B cell (primary cell): ENCODE results near the gene SPACA5B. TPM values are rescaled to one million over a fixed set of nuclear protein-coding genes. Genes with fewer than 3 reads are reported as not detected.
"Not testable (repeated sequence)": the region's sequence is repeated elsewhere in the genome, so short reads cannot be mapped to it uniquely, and the experiment has no call there.

ENCODE experiments used
- ATAC-seq: fragments of 200-7000 bp; cut with Tn5 transposase; one replicate; pipeline ENCODE4 v1.10.0; 2021; ENCODE audit warnings: low read depth, mild to moderate bottlenecking, moderate number of reproducible peaks, moderate library complexity
- CTCF ChIA-PET: fragments of 350-600 bp; sonication (Branson Sonifier 250); formaldehyde crosslinking; loops from one replicate; lab custom pipeline; 2021; ENCODE audit warnings: antibody characterized with exemption, inconsistent platforms; lab: Charles Lee
- POLR2A ChIA-PET: fragments of 350-600 bp; sonication (Branson Sonifier 250); formaldehyde crosslinking; loops from one replicate; lab custom pipeline; 2021; ENCODE audit warnings: antibody characterized with exemption; lab: Charles Lee
- DNase-seq: peaks from one replicate; pipeline ENCODE4 v3.0.0; 2013
- H2AFZ ChIP-seq: 2 replicates; pipeline ENCODE4 v1.6.1; 2012; ENCODE audit warnings: mild to moderate bottlenecking, low read depth, low read length; ENCODE audit not compliant: insufficient read depth, poor library complexity, severe bottlenecking
- H3K27ac ChIP-seq, 2 donors: 1 replicate in 1 of 2; 2 replicates in 1 of 2; pipeline ENCODE4 v1.5.1; 2012 to 2013; ENCODE audit warnings: low read length in 2 of 2, mild to moderate bottlenecking in 2 of 2, moderate library complexity in 1 of 2
- H3K27me3 ChIP-seq, 4 experiments: fragments of 200-600 bp in 1 of 4; sonication (generic) in 1 of 4; replicated peaks in 1 of 4; 1 replicate in 2 of 4; 2 replicates in 2 of 4; pipeline versions ENCODE4 v1.6.1 to v1.7.0; 2013 to 2016; ENCODE audit warnings: low read length in 3 of 4, mild to moderate bottlenecking in 2 of 4, mixed read lengths in 1 of 4, moderate library complexity in 1 of 4; ENCODE audit not compliant: insufficient read depth in 4 of 4, control insufficient read depth in 3 of 4; ENCODE audit errors: control extremely low read depth in 1 of 4
- H3K36me3 ChIP-seq, 2 experiments: replicated peaks in 1 of 2; 1 replicate in 1 of 2; 2 replicates in 1 of 2; pipeline versions ENCODE4 v1.6.1 to v1.7.1; 2013; ENCODE audit warnings: low read length in 1 of 2; ENCODE audit not compliant: insufficient read depth in 2 of 2, control insufficient read depth in 1 of 2; ENCODE audit errors: control extremely low read depth in 1 of 2, extremely low read depth in 1 of 2
- H3K4me1 ChIP-seq, 2 donors: fragments of 200-600 bp in 1 of 2; sonication (generic) in 1 of 2; 1 replicate in 1 of 2; 2 replicates in 1 of 2; pipeline versions ENCODE4 v1.5.1 to v1.6.1; 2013 to 2017; ENCODE audit warnings: low read length in 2 of 2; ENCODE audit not compliant: control insufficient read depth in 2 of 2, insufficient read depth in 2 of 2
- H3K4me2 ChIP-seq: replicated peaks from 2 replicates; pipeline ENCODE3; 2012; ENCODE audit warnings: mild to moderate bottlenecking, low read depth, low read length; ENCODE audit not compliant: poor library complexity, severe bottlenecking
- H3K4me3 ChIP-seq, 5 experiments: fragments of 200-600 bp in 1 of 5; sonication (generic) in 1 of 5; 1 replicate in 3 of 5; 2 replicates in 2 of 5; pipeline versions ENCODE4 v1.5.1 to v1.7.0; 2011 to 2016; ENCODE audit warnings: low read length in 4 of 5, mild to moderate bottlenecking in 4 of 5, low read depth in 2 of 5, control low read depth in 1 of 5, moderate library complexity in 1 of 5; ENCODE audit not compliant: insufficient read depth in 1 of 5; ENCODE audit errors: control extremely low read depth in 1 of 5, extremely low read depth in 1 of 5
- H3K79me2 ChIP-seq: fragments of 200-600 bp; sonication (generic); one replicate; pipeline ENCODE4 v1.6.0; 2016; ENCODE audit warnings: low read length; ENCODE audit not compliant: control insufficient read depth, insufficient read depth
- H3K9ac ChIP-seq: fragments of 200-600 bp; sonication (generic); 2 replicates; pipeline ENCODE4 v1.6.1; 2017; ENCODE audit warnings: mild to moderate bottlenecking, low read length, moderate library complexity
- H3K9me3 ChIP-seq, 3 donors: one replicate each; pipeline versions ENCODE4 v1.6.1 to v1.7.1; 2013; ENCODE audit warnings: low read length in 2 of 3; ENCODE audit not compliant: control insufficient read depth in 2 of 3, insufficient read depth in 1 of 3; ENCODE audit errors: control extremely low read depth in 1 of 3
- H4K20me1 ChIP-seq: 2 replicates; pipeline ENCODE4 v1.6.0; 2012; ENCODE audit warnings: mild to moderate bottlenecking, low read length; ENCODE audit not compliant: insufficient read depth, control insufficient read depth, poor library complexity, severe bottlenecking
- H3K27ac Mint-ChIP-seq: one replicate; pipeline ENCODE4 v1.8.0; 2021; ENCODE audit warnings: mixed read lengths
- H3K27me3 Mint-ChIP-seq: one replicate; pipeline ENCODE4 v1.8.0; 2021; ENCODE audit warnings: mixed read lengths
- H3K4me1 Mint-ChIP-seq: one replicate; pipeline ENCODE4 v1.8.0; 2021; ENCODE audit warnings: mixed read lengths
- H3K4me3 Mint-ChIP-seq: one replicate; pipeline ENCODE4 v1.8.0; 2021; ENCODE audit warnings: mixed read lengths
- H3K9me3 Mint-ChIP-seq: one replicate; pipeline ENCODE4 v1.8.0; 2022; ENCODE audit warnings: mixed read lengths; ENCODE audit not compliant: insufficient read depth
- EZH2 ChIP-seq: IDR thresholded peaks from 2 replicates; pipeline ENCODE4 v1.6.1; 2012; ENCODE audit warnings: borderline replicate concordance, low read depth, mild to moderate bottlenecking, moderate library complexity, low read length; ENCODE audit not compliant: insufficient read depth, poor library complexity, severe bottlenecking
- WGBS: methylation state at CpG from one replicate; pipeline ENCODE4 v1.1.5; 2013; ENCODE audit warnings: missing lambda C conversion rate; ENCODE audit not compliant: insufficient coverage; 5-methylcytosine and 5-hydroxymethylcytosine counted together
- intact Hi-C: fragments of 100-400 bp; cut with micrococcal nuclease; formaldehyde crosslinking; loops from one replicate; pipeline ENCODE4 v1.10.0; 2022
- polyA plus RNA-seq: library from polyadenylated mRNA; depleted of rRNA; stranded (reverse); fragments of >200 nt; gene quantifications from 2 replicates; pipeline ENCODE4 v1.2.3, GENCODE V29; 2012
- total RNA-seq, 2 donors: library from RNA; stranded (reverse); fragments of 120-200 nt in 1 of 2; gene quantifications; 1 replicate in 1 of 2; 2 replicates in 1 of 2; pipeline versions ENCODE4 v1.2.3 to v1.2.4, GENCODE V29; 2013 to 2022
- TF ChIP-seq, protein P1 (sequence below): fragments of 200-600 bp; IDR thresholded peaks from one replicate; pipeline ENCODE4 v1.8.0; 2022; ENCODE audit warnings: antibody characterized with exemption, mild to moderate bottlenecking

Gene SPACA5B
- total and polyA plus RNA-seq, 2 donors (not counting 1 experiment from before 2014, with no cell fraction given) = not detected

DNA sequence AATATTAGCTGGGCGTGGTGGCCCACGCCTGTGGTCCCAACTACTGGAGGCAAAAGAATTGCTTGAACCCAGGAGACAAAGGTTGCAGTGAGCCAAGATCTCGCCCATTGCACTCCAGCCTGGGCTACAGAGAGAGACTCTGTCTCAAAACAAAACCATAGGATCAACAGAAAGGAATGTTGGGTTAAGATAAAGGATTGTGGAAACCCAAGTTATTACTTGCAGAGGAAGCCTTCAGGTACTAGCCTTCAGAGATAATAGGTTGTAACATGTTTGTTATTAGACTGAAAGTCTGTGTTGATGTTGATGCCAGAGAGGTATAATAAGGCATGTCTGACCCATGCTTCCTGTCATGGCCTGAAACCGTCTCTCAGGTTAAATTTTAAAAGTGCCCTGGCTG is 49.3 kb downstream of the SPACA5B start:
- Mint-ChIP-seq H3K4me3 (no peak overlapping the region), H3K27ac (no peak overlapping the region), H3K9me3 (no peaks in the 10 kb centered on the region), H3K4me1 (no peaks in the 10 kb centered on the region), H3K27me3 (peaks cover 2% of the 10 kb centered on the region)
- ChIA-PET POLR2A (no interaction called here), CTCF (no interaction called here)
- Histone ChIP-seq H3K79me2 (no peaks in the 10 kb centered on the region), H3K27me3 (no peaks in the 10 kb centered on the region), H3K27ac (no peak overlapping the region), H4K20me1 (no peaks in the 10 kb centered on the region), H2AFZ (no peak overlapping the region), H3K9ac (no peak overlapping the region), H3K4me1 (no peaks in the 10 kb centered on the region), H3K4me3 (no peak overlapping the region), H3K36me3 (no peaks in the 10 kb centered on the region), H3K9me3 (no peaks in the 10 kb centered on the region), H3K4me2 (no peak overlapping the region)
- 100% methylated on average over 2 of the region's 4 CpGs for WGBS
- intact Hi-C loops = no loop called here
- TF ChIP-seq EZH2 = no peak
- TF ChIP-seq, protein P1, sequence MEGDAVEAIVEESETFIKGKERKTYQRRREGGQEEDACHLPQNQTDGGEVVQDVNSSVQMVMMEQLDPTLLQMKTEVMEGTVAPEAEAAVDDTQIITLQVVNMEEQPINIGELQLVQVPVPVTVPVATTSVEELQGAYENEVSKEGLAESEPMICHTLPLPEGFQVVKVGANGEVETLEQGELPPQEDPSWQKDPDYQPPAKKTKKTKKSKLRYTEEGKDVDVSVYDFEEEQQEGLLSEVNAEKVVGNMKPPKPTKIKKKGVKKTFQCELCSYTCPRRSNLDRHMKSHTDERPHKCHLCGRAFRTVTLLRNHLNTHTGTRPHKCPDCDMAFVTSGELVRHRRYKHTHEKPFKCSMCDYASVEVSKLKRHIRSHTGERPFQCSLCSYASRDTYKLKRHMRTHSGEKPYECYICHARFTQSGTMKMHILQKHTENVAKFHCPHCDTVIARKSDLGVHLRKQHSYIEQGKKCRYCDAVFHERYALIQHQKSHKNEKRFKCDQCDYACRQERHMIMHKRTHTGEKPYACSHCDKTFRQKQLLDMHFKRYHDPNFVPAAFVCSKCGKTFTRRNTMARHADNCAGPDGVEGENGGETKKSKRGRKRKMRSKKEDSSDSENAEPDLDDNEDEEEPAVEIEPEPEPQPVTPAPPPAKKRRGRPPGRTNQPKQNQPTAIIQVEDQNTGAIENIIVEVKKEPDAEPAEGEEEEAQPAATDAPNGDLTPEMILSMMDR = no peak
- DNase-seq (no peak), ATAC-seq (no peak)

DNA sequence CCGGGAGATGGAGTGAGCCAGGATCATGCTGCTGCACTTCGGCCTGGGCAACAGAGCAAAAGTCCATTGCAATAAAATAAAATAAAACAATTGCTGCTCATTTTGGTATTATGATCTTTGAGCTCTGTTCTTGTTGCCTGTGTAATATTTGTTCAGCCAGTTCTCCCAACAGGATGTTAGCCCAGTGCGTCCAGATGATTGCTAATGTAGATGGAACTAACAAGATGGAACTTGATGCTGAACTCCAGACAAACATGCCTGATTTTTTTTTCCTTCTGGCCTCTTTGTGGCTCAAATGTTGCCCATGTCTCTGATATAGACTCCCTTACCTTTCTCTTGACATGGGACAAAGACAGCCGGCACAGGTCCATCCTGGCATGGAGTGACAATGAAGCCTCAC is 50.4 kb downstream of the SPACA5B start:
- ATAC-seq (no peak), DNase-seq (no peak)
- no peak overlapping the region for H3K27ac Mint-ChIP-seq
- Histone ChIP-seq H3K27me3 (no peaks in the 10 kb centered on the region), H3K9ac (no peak overlapping the region), H3K36me3 (no peaks in the 10 kb centered on the region), H4K20me1 (no peaks in the 10 kb centered on the region), H3K4me2 (no peak overlapping the region), H3K27ac (no peak overlapping the region), H3K4me1 (no peaks in the 10 kb centered on the region), H2AFZ (no peak overlapping the region), H3K9me3 (no peaks in the 10 kb centered on the region), H3K79me2 (no peaks in the 10 kb centered on the region), H3K4me3 (no peak overlapping the region)
- ChIA-PET POLR2A (no interaction called here), CTCF (no interaction called here)
- WGBS = 100% methylated on average over 1 of the region's 4 CpGs
- H3K4me3 Mint-ChIP-seq = no peak overlapping the region
- no peaks in the 10 kb centered on the region for H3K9me3 Mint-ChIP-seq
- no peaks in the 10 kb centered on the region for H3K4me1 Mint-ChIP-seq
- intact Hi-C loops = no loop called here
- TF ChIP-seq EZH2 = no peak
- TF ChIP-seq, protein P1 = no peak
- peaks cover 6% of the 10 kb centered on the region for H3K27me3 Mint-ChIP-seq

DNA sequence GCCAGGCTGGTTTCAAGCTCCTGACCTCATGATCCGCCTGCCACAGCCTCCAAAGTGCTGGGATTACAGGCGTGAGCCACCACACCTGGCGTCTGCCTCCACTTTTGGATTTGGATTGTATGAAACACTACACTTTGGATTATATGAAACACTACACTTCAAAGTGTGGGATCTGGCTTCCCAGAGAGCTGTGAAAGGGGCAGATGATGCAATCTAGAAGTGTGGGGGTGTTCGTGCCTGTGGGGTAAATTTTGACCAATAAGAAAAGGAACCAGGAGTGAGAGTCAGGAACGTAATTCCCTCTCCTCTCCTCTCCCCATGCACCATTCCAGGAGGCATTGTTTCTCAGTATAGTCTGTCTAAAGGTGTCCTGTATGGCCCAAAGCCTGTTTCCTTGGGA is 51.5 kb downstream of the SPACA5B start:
- no CpG with 5 or more reads among the region's 5 CpGs for WGBS
- CTCF ChIA-PET, H3K27ac Mint-ChIP-seq: not testable (repeated sequence)

More for the DNA sequence above, 51.5 kb downstream of the SPACA5B start:
- H3K27ac ChIP-seq, DNase-seq, ATAC-seq, H3K4me1 ChIP-seq, POLR2A ChIA-PET, H3K27me3 ChIP-seq, H3K36me3 ChIP-seq, H3K79me2 ChIP-seq, H3K4me3 Mint-ChIP-seq, H4K20me1 ChIP-seq, H3K4me1 Mint-ChIP-seq, H3K9me3 Mint-ChIP-seq, H3K27me3 Mint-ChIP-seq, H3K4me3 ChIP-seq, H3K9ac ChIP-seq, H3K4me2 ChIP-seq, H2AFZ ChIP-seq, intact Hi-C loops, H3K9me3 ChIP-seq: not testable (repeated sequence)
